ENCODE results near the gene CCR6. TPM values are rescaled to one million over a fixed set of nuclear protein-coding genes. Genes with fewer than 3 reads are reported as not detected.

CCR6 gene
- polyA plus RNA-seq, 1 experiment: not detected

DNA sequence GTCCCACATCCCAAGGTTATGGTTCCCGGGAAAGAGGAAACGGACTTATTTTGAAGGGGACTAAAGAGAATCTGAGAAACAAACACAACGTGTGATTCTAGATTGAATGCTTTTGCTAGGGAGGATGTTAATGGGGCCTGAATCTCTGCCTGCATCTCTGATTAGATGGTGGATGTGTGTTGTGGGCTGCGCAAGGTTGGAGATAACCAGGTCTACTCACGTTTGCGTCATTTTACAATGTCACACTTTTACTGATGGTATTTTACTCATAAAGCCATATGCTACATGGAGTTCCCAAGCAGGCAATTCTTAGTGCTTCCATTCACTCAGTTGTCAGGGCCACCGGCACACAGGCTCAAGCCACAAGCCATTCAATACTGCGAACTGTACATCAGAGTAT is 23.2 kb upstream of the CCR6 start:
- H3K36me3 ChIP-seq (ENCODE audit: control insufficient read depth, insufficient read depth, low read length): no peaks in the 10 kb centered on the region
- ChIA-PET POLR2A (no interaction called here), CTCF (no interaction called here)
- no peak for DNase-seq (ENCODE audit: low read depth)
- no peaks in the 10 kb centered on the region for H3K27me3 ChIP-seq (ENCODE audit: control insufficient read depth, insufficient read depth, low read length)
- H3K4me3 ChIP-seq (ENCODE audit: low read depth, low read length): no peak overlapping the region
- no peak for TF ChIP-seq CTCF (IDR thresholded peaks at IDR 0.05; ENCODE audit: insufficient read depth, low read depth, low read length)

DNA sequence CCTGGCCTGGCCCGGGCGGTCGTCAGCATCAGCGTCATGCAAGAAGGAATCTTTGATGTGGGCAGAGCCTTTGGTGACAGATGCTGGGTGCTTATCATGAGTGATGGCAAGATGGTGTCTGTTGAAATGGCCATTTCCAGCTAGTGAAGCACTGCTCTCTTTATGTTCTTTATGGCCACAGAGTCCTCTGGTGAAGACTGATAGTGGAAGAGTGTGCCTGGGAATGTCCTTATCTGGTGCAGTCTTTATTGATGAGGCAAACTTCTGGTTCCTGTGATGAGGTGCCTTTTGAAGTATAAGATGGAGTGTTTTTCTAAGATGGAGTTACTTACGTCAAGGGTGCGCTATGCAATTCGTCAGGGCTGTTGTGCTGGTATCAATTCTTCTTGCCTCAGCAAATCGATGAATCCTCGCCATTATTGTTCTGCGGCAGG is 22.6 kb upstream of the CCR6 start:
- Histone ChIP-seq H3K27me3 (ENCODE audit: control insufficient read depth, insufficient read depth, low read length) (no peaks in the 10 kb centered on the region), H3K4me3 (ENCODE audit: low read depth, low read length) (no peak overlapping the region), H3K36me3 (ENCODE audit: control insufficient read depth, insufficient read depth, low read length) (no peaks in the 10 kb centered on the region)
- no peak for TF ChIP-seq CTCF (IDR thresholded peaks at IDR 0.05; ENCODE audit: insufficient read depth, low read depth, low read length)
- ChIA-PET CTCF (no interaction called here), POLR2A (no interaction called here)
- no peak for DNase-seq (ENCODE audit: low read depth)

DNA sequence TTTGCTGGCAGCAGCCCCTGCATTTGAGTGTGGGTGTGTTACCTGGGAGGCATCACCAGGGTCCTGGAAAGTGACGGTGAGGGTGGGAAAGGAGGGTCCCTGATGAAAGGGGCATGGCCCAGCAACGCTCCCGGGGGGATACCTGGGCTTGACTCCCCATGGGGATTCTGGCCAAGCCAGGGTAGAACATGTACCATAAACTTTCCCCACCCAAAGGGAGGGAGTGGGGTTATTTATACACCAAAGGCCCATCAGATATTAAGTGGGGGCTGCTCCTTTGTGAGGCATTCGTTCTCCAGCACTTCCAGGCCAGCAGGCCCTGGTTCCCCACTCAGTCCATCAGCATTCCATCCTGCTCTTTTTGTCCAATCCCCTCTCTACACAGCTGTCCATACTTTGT is 20.6 kb upstream of the CCR6 start:
- no peaks in the 10 kb centered on the region for H3K36me3 ChIP-seq (ENCODE audit: control insufficient read depth, insufficient read depth, low read length)
- no peak for DNase-seq (ENCODE audit: low read depth)
- H3K27me3 ChIP-seq (ENCODE audit: control insufficient read depth, insufficient read depth, low read length): no peaks in the 10 kb centered on the region
- ChIA-PET CTCF (no interaction called here), POLR2A (no interaction called here)
- TF ChIP-seq CTCF (IDR thresholded peaks at IDR 0.05; ENCODE audit: insufficient read depth, low read depth, low read length): no peak
- H3K4me3 ChIP-seq (ENCODE audit: low read depth, low read length): no peak overlapping the region

DNA sequence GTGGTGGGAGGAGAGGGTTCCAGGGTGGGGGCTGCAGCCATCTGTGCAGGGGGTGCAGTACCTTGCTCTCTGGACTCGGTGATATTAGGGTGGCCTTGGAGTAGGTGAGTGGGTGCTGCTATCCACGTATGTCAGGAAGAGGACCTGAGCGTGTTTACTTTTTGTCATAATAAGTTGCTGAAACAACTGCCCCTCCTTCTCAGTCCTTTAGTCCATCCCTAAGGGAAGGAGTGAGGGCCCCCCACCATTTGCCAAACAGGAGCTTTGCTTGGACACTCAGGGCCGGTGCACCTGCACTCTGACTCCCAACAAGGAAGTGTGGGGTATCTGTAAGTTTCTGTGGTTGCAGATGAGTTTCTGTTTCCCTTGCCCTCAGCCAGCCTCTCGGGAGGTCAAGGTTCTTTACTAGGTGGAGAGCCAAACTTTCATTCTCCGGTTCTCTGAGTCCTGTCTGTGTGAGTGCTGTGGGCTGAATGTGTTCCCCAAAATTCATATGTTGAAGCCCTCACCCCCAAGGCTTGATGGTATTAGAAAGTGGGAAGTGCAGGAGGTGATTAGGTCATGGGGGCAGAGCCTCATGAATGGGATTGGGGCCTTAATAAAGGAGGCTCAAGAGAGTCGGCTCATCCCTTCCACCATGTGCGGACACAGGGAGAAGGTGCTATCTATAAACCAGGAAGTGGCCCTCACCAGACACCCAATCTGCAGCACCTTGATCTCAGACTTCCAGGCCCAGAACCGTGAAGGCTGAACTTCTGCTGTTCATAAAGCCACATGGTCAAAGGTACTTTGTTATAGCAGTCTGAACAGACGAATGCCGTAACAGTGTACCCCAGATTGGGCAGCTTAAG is 19.6 kb upstream of the CCR6 start:
- Histone ChIP-seq H3K36me3 (ENCODE audit: control insufficient read depth, insufficient read depth, low read length) (no peaks in the 10 kb centered on the region), H3K4me3 (ENCODE audit: low read depth, low read length) (no peak overlapping the region), H3K27me3 (ENCODE audit: control insufficient read depth, insufficient read depth, low read length) (no peaks in the 10 kb centered on the region)
- ChIA-PET CTCF (no interaction called here), POLR2A (no interaction called here)
- no peak for TF ChIP-seq CTCF (IDR thresholded peaks at IDR 0.05; ENCODE audit: insufficient read depth, low read depth, low read length)
- DNase-seq (ENCODE audit: low read depth): no peak

GRCh38 chr6:167104388-167104787 is 18.5 kb upstream of the CCR6 start:
- POLR2A ChIA-PET: no interaction called here
- no peaks in the 10 kb centered on the region for H3K27me3 ChIP-seq (ENCODE audit: control insufficient read depth, insufficient read depth, low read length)
- no peak for DNase-seq (ENCODE audit: low read depth)
- TF ChIP-seq CTCF (IDR thresholded peaks at IDR 0.05; ENCODE audit: insufficient read depth, low read depth, low read length): no peak
- CTCF ChIA-PET: no interaction called here
- no peaks in the 10 kb centered on the region for H3K36me3 ChIP-seq (ENCODE audit: control insufficient read depth, insufficient read depth, low read length)
- no peak overlapping the region for H3K4me3 ChIP-seq (ENCODE audit: low read depth, low read length)

Measured in BJ (cell line).